Vagina (tissue), 2 donors: ENCODE data around the gene TLCD3B.

ENCODE experiments used
- POLR2A ChIP-seq, 2 donors: fragments of 450-650 bp; IDR thresholded peaks; one replicate each; pipeline ENCODE4 v1.6.1; 2017; ENCODE audit warnings: antibody characterized with exemption in 2 of 2, mild to moderate bottlenecking in 2 of 2, moderate library complexity in 2 of 2
- TF ChIP-seq, protein P1 (sequence below), 3 experiments: fragments of 450-650 bp in 2 of 3; fragments of 200-600 bp in 1 of 3; sonication (generic) in 1 of 3; IDR thresholded peaks; one replicate each; pipeline ENCODE4 v1.5.1; 2017 to 2019; ENCODE audit warnings: antibody characterized with exemption in 3 of 3, mild to moderate bottlenecking in 2 of 3, moderate library complexity in 2 of 3

DNA sequence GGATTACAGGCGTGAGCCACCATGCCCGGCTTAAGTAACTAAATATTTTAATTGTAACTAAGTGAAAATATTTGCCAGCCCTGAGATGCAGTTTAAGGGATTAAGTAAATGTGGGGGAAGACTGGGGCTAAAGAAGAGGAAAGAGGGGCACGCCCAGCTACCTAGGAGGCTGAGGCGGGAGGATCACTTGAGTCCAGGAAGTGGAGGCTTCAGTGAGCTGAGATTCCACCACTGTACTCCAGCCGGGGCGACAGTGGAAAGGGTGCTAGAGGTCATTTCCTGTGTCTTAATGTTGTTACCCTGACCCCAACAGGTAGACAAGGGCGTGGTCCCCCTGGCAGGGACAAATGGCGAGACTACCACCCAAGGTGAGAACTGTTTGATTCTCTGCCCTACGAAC lies 37.3 kb upstream of the TLCD3B start:
- no peak for TF ChIP-seq POLR2A (IDR thresholded peaks at IDR 0.05)
- TF ChIP-seq, protein P1, sequence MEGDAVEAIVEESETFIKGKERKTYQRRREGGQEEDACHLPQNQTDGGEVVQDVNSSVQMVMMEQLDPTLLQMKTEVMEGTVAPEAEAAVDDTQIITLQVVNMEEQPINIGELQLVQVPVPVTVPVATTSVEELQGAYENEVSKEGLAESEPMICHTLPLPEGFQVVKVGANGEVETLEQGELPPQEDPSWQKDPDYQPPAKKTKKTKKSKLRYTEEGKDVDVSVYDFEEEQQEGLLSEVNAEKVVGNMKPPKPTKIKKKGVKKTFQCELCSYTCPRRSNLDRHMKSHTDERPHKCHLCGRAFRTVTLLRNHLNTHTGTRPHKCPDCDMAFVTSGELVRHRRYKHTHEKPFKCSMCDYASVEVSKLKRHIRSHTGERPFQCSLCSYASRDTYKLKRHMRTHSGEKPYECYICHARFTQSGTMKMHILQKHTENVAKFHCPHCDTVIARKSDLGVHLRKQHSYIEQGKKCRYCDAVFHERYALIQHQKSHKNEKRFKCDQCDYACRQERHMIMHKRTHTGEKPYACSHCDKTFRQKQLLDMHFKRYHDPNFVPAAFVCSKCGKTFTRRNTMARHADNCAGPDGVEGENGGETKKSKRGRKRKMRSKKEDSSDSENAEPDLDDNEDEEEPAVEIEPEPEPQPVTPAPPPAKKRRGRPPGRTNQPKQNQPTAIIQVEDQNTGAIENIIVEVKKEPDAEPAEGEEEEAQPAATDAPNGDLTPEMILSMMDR (IDR thresholded peaks at IDR 0.05), result no peak
